HG03469 (cell line): ENCODE results near the gene C4BPA.

Source experiments
- ATAC-seq: cut with Tn5 transposase; IDR thresholded peaks from one replicate; pipeline ENCODE4 v1.9.1; 2021; ENCODE audit warnings: mild to moderate bottlenecking, moderate library complexity, moderate number of reproducible peaks; ENCODE audit not compliant: unreplicated experiment

Gene C4BPA

GRCh38 chr1:207179036-207179435, 75.0 kb downstream of the C4BPA start:
- no peak for ATAC-seq

GRCh38 chr1:207181847-207182246, 77.8 kb downstream of the C4BPA start:
- ATAC-seq = no peak

- no peak for ATAC-seq
Measured at GRCh38 chr1:207186503-207186902, 82.5 kb downstream of the C4BPA start.

- no peak for ATAC-seq
Measured at GRCh38 chr1:207188901-207189300, 84.9 kb downstream of the C4BPA start.

DNA sequence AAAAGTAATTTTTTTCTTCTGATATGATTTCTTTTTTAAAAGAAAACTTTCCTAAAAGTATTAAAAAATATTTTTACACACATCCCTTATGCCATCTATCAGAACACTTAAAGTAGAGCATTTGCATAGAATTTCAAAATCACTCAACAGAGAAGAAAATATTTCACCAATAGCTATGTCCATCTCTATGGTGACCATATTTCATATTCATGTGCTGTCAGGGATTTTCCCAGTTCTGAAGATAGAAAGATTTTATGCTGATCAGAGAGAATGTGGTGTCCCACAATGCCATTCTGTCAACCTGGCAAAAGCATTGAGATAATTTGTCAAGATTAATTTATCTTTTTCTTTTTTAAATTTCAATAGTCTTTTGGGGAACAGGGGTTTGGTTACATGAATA, 87.0 kb downstream of the C4BPA start:
- ATAC-seq = no peak

- ATAC-seq = no peak
Measured at GRCh38 chr1:207191776-207192175, 87.7 kb downstream of the C4BPA start.

GRCh38 chr1:207194197-207194596, 90.2 kb downstream of the C4BPA start:
- ATAC-seq = no peak
